Erythroblast (primary cell): Measurements from ENCODE around the gene SINHCAF.

Experiments used
- DNase-seq, 2 experiments: peaks; one replicate each; lab custom pipeline; 2025; lab: John Stamatoyannopoulos, UW
- GATA1 ChIP-seq: IDR thresholded peaks from 2 replicates; pipeline ENCODE4 v1.6.1; 2011; ENCODE audit warnings: low read depth, mild to moderate bottlenecking, control low read depth, low read length, moderate library complexity
- POLR2A ChIP-seq: IDR thresholded peaks from 2 replicates; pipeline ENCODE4 v1.6.1; 2011; ENCODE audit warnings: mild to moderate bottlenecking, low read length

The SINHCAF gene

DNA sequence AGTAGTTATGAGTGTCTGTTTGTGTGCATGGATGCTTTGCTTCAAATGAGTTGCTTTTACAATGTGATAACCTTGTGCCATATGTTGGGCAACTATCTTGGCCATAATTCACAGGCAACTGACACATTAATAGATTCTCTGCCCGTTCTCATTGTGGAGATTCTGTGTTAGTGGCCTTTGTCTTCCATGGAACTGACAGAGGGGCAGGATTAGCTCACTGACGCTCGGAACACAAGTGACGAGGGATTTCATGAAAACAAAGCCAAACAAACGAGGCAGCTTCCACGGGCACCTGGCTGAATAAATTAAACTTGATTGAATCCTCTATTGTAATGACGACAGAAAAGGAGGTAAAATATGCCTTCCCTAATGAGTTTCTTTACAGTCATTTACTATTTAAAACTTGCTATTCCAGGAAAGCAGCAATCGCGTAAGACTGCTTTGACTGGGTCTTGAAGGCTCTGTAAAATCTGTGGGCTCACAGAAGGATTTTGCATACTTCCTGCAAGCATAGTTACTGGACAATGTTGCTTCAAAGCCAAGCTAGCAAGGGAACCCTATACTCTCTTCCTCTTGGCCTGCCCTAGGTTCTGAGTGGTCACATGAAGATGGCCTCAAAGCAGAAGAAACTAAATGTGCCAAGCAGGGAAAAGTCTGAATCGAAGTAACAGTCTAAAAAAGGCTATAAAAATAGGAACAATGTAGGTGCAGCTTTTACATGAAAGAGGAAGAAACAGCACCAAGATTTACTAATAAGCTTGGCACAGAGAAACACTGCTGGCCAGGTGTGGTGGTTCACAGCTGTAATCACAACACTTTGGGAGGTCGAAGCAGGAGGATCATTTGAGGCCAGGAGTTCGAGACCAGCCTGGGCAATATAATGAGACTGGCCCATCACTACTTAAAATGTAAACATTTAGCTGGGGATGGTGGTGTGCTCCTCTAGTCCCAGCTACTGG is 28.1 kb upstream of the SINHCAF start:
- no peak for DNase-seq
- TF ChIP-seq GATA1 (no peak), POLR2A (no peak)

- TF ChIP-seq GATA1 (no peak), POLR2A (no peak)
- no peak for DNase-seq
These were observed 20.3 kb upstream of the SINHCAF start for GRCh38 chr12:31346267-31346666.

- TF ChIP-seq POLR2A (no peak), GATA1 (no peak)
- DNase-seq: no peak
These were observed 17.2 kb upstream of the SINHCAF start for GRCh38 chr12:31343139-31343538.

DNA sequence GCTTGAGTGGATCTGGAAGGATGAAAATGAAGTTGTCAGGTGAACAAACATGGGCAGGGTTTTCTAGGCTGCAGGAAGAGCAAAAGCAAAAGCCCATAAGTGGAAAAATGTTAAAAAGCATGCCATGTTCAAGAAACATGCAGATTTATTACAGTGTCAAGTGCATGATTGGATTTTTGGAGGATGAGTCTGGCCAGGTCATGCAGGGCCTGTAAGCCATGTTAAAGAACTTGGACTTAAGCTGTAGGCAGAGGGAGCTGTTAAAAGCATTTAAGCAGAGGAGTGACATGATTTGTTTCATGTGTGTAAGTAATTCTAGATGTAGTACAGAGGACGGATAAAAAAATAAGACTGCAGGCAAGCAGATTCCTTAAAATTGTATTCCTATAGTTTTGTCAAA is 16.3 kb upstream of the SINHCAF start:
- DNase-seq: no peak
- TF ChIP-seq POLR2A: no peak
- no peak for TF ChIP-seq GATA1

- TF ChIP-seq POLR2A: no peak
- TF ChIP-seq GATA1: no peak
- DNase-seq: no peak
These were observed 14.1 kb upstream of the SINHCAF start for GRCh38 chr12:31339831-31340622.

DNA sequence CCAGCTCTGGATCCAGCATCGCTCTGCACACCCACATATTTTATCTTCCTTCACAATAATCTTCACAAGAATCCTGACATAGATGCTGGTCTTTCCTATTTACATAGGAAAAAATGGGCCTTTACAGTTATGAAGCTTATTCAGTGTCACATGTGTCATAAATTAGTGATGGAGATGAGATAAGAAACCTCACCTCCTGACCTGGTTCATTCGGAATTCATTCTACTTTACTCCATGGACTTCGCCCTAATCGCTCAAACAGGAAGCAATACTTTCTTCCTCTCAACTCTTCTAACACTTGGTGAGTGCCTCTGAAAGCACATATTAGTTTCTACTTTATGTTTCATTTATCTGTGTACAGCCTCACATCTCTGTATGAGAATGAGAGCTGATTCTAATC is 12.0 kb upstream of the SINHCAF start:
- TF ChIP-seq GATA1 (no peak), POLR2A (no peak)
- no peak for DNase-seq

GRCh38 chr12:31331242-31331641 is 5.3 kb upstream of the SINHCAF start:
- no peak for DNase-seq
- TF ChIP-seq POLR2A (no peak), GATA1 (no peak)

DNA sequence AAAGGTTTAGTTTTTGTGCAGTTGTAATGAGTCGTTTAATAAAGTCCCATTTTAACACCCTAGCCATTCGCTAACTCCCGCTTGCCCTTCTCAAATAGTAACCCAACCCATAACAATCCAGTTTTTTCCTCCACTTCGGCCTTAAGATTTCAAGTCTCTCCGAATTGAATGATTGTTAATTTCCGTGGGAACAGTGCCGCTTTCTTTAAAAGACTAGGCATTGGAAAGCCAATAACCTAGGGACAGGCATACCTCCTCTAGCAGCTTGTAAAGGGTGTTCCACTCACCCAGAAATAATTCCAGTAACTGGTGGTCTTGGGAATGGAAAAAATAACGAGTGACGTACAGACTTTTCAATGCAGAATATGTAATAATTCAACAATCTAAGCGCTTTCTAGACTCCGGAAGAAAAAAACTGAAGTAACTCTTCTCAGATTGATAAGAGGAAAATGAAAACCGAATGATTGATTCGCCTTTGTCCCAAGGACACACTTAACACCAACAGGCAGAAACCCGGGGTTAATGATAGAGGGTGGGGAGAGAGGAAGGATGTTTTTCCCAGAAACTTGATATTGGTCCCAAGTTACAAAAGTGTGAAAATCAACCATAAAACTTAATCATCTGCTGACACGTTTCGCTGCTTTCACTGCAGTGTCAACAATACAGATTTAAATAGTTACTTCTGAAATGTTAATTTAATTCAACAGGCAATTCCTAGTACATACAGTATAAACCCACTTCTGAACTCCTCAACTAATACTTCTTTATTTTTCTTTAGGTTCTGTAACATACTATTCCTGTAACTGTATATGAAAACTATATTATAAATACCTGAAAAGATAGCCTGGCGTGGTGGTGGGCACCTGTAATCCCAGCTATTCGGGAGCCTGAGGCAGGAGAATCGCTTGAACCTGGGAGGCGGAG is 1.0 kb upstream of the SINHCAF start:
- no peak for DNase-seq
- TF ChIP-seq GATA1: no peak
- no peak for TF ChIP-seq POLR2A

GRCh38 chr12:31325524-31325875 is 450 bp downstream of the SINHCAF start:
- DNase-seq: no peak
- TF ChIP-seq POLR2A (no peak), GATA1 (no peak)

DNA sequence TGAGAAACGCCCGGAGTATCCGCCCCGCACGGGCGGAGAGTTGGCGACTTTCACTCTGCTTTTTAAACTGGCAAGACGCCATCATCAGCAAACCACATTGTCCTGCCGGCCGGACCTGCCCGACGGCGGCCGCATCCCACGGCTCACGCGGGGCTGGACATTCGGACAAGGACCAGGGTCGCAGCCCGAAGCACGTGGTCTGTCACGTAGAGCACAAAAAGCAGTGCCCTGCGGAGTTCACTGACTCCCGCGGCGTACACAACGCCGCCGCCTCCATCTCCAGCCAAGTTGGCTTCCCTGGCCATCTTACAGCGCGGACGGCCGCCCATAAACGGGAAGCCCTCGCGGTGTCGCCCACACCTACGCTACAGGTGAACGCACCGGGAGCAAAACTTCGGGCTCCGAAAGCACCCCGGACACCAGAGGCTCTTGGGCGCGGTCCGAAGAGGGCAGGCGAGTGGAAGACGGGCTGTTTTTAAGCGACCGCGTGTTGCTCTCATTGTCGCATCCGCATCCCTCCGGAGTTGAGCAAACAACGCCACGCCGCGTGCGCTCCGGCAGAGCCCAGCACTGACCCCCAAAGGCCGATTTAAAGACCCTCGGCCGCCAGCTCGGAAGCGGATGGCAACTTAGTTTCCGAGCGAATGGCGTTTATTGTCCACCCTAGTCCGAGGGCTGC is 966 bp downstream of the SINHCAF start:
- peak; percentile 76 to 82 for DNase-seq
- TF ChIP-seq POLR2A: no peak
- no peak for TF ChIP-seq GATA1

- peak; percentile 79 to 85 for DNase-seq
- TF ChIP-seq GATA1 (no peak), POLR2A (peak; percentile 4)
These were observed 1.7 kb downstream of the SINHCAF start for GRCh38 chr12:31324116-31324844.
